ENCODE data around the gene UNC13C. TPM values are rescaled to one million over a fixed set of nuclear protein-coding genes. Genes with fewer than 3 reads are reported as not detected.
A peak's percentile ranks its signal among the peaks of the same experiment; 100 is the strongest.

The UNC13C gene
- total and polyA plus RNA-seq, 4 donors: 0.05 to 16.0 (median 0.12) TPM; not detected in 1

DNA sequence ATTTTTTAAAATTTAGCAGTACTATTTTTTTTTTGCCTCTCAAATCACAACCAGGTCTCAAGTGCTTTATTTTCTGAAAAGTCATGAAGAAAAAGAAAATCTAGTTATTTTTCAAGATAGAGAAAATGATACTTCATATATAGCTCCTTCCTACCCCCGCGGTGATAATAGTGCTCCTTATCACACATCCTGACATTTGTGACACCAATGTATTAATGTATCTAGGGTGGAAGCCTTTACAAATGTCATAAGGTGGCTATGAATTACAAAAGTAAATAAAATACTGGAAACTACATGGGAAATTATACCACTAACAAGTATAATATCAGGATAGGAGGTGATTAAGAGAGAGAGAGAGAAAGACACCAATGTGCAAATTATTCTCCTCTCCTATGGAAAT, 582.2 kb downstream of the UNC13C start:
- Histone ChIP-seq H3K27ac (ENCODE audit: low read depth in 1 of 2, low read length in 1 of 2) (no peak overlapping the region), H3K9me3 (ENCODE audit: control insufficient read depth in 4 of 4, insufficient read depth in 3 of 4, low read length in 3 of 4) (no peaks in the 10 kb centered on the region), H3K9ac (ENCODE audit: insufficient read depth in 1 of 2, low read length in 2 of 2) (no peak overlapping the region), H3K4me3 (no peak overlapping the region), H3K36me3 (ENCODE audit: control insufficient read depth in 4 of 4, insufficient read depth in 4 of 4, low read length in 4 of 4) (peaks cover 0 to under 1% (median 0%) of the 10 kb centered on the region in 4 donors), H3K4me1 (ENCODE audit: control insufficient read depth in 5 of 5, insufficient read depth in 5 of 5, low read length in 5 of 5) (peaks cover 0 to 5% (median 0%) of the 10 kb centered on the region in 5 donors), H3K27me3 (ENCODE audit: control insufficient read depth in 3 of 3, insufficient read depth in 3 of 3, low read length in 2 of 3) (no peaks in the 10 kb centered on the region)
- TF ChIP-seq, protein P1, sequence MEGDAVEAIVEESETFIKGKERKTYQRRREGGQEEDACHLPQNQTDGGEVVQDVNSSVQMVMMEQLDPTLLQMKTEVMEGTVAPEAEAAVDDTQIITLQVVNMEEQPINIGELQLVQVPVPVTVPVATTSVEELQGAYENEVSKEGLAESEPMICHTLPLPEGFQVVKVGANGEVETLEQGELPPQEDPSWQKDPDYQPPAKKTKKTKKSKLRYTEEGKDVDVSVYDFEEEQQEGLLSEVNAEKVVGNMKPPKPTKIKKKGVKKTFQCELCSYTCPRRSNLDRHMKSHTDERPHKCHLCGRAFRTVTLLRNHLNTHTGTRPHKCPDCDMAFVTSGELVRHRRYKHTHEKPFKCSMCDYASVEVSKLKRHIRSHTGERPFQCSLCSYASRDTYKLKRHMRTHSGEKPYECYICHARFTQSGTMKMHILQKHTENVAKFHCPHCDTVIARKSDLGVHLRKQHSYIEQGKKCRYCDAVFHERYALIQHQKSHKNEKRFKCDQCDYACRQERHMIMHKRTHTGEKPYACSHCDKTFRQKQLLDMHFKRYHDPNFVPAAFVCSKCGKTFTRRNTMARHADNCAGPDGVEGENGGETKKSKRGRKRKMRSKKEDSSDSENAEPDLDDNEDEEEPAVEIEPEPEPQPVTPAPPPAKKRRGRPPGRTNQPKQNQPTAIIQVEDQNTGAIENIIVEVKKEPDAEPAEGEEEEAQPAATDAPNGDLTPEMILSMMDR (IDR thresholded peaks at IDR 0.05; ENCODE audit: control extremely low read depth, extremely low read depth): no peak
- DNase-seq (no peak), ATAC-seq (ENCODE audit: insufficient read depth, low FRiP score) (no peak)
- 88 to 92% methylated on average over 2 of the region's 2 CpGs for WGBS, 2 donors

DNA sequence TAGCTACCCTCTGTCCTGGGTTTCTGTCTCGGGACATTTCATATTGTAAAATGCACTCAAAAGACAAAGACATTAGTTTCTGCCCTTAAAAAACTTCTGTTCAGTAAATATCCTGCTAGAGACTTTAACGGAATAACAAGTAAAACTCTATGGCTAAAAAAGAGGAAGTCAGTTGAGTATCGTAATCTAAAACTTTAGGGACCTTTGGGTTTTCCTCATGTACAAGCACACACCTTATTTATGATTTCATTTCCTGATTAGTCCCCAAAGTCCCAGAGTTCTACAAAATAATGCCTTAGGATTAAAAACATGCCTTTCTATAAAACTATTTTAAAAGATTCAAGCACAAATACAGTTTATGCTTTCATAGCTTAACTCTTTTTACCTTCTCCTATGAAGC, 585.9 kb downstream of the UNC13C start:
- Histone ChIP-seq H3K36me3 (ENCODE audit: control insufficient read depth in 4 of 4, insufficient read depth in 4 of 4, low read length in 4 of 4) (no peaks in the 10 kb centered on the region), H3K27ac (ENCODE audit: low read depth in 1 of 2, low read length in 1 of 2) (no peak overlapping the region), H3K27me3 (ENCODE audit: control insufficient read depth in 3 of 3, insufficient read depth in 3 of 3, low read length in 2 of 3) (no peaks in the 10 kb centered on the region), H3K9ac (ENCODE audit: insufficient read depth in 1 of 2, low read length in 2 of 2) (no peak overlapping the region), H3K9me3 (ENCODE audit: control insufficient read depth in 4 of 4, insufficient read depth in 3 of 4, low read length in 3 of 4) (no peaks in the 10 kb centered on the region), H3K4me3 (no peak overlapping the region), H3K4me1 (ENCODE audit: control insufficient read depth in 5 of 5, insufficient read depth in 5 of 5, low read length in 5 of 5) (peaks cover 0 to 20% (median 0%) of the 10 kb centered on the region in 5 donors)
- TF ChIP-seq, protein P1 (IDR thresholded peaks at IDR 0.05; ENCODE audit: control extremely low read depth, extremely low read depth): no peak
- WGBS, 2 donors: 31 to 62% methylated on average over 3 of the region's 3 CpGs
- ATAC-seq (ENCODE audit: insufficient read depth, low FRiP score): no peak
- DNase-seq: no peak

DNA sequence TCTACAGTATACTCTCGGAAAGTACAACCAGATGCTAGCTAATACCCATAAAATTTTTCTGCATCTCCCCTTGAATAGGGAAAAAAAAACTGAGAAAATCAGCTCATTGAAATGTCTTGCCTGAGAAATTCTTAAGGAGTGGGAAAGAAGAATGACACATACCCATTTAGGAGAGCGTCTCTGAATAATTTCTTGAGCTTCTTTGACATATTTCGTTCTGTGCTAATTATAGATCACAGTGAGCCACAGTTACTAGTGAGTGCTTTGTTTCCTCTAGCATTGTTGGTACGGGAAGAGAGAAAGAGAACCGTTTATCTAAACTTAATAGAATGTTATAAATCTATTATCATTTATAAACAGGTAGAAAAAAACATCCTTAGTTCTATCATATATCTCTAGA, 588.4 kb downstream of the UNC13C start:
- Histone ChIP-seq H3K27me3 (ENCODE audit: control insufficient read depth in 3 of 3, insufficient read depth in 3 of 3, low read length in 2 of 3) (no peaks in the 10 kb centered on the region), H3K9ac (ENCODE audit: insufficient read depth in 1 of 2, low read length in 2 of 2) (no peak overlapping the region), H3K4me3 (no peak overlapping the region), H3K27ac (ENCODE audit: low read depth in 1 of 2, low read length in 1 of 2) (no peak overlapping the region), H3K36me3 (ENCODE audit: control insufficient read depth in 4 of 4, insufficient read depth in 4 of 4, low read length in 4 of 4) (no peaks in the 10 kb centered on the region), H3K4me1 (ENCODE audit: control insufficient read depth in 5 of 5, insufficient read depth in 5 of 5, low read length in 5 of 5) (peaks cover 0 to 17% (median 0%) of the 10 kb centered on the region in 5 donors), H3K9me3 (ENCODE audit: control insufficient read depth in 4 of 4, insufficient read depth in 3 of 4, low read length in 3 of 4) (no peaks in the 10 kb centered on the region)
- DNase-seq (no peak), ATAC-seq (ENCODE audit: insufficient read depth, low FRiP score) (no peak)
- TF ChIP-seq, protein P1 (IDR thresholded peaks at IDR 0.05; ENCODE audit: control extremely low read depth, extremely low read depth): no peak
- 33 to 40% methylated on average over 5 of the region's 5 CpGs for WGBS, 2 donors

DNA sequence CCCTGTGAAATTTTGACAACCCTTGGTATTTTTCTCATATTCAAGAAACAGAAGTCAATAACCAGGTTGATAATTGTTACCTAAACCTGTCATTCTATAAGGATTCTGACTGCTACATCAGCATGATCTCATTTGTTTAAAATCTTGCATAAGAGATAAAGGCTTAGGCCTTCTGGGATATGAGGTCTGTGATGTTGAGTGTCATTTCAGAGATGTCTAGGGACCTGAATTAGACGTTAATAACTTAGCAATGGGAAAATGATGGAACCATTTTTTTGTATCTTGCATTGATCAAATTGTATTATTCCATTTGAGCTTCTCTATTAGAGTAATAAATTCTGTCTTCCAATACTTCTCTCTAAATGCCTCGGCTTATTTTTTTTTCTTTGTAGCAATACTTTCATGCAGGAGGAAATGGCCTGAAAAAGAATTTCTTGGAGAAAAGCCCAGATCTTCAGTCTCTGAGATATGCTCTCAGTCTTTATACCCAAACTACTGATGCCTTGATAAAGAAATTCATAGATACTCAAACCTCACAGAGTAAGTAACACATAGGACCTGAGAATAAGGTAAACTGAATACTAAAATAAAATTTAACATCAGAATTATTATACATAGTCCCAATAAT, 589.3 kb downstream of the UNC13C start:
- TF ChIP-seq, protein P1 (IDR thresholded peaks at IDR 0.05; ENCODE audit: control extremely low read depth, extremely low read depth): no peak
- Histone ChIP-seq H3K4me1 (ENCODE audit: control insufficient read depth in 5 of 5, insufficient read depth in 5 of 5, low read length in 5 of 5) (peaks cover 0 to 17% (median 0%) of the 10 kb centered on the region in 5 donors), H3K27ac (ENCODE audit: low read depth in 1 of 2, low read length in 1 of 2) (no peak overlapping the region), H3K9ac (ENCODE audit: insufficient read depth in 1 of 2, low read length in 2 of 2) (no peak overlapping the region), H3K27me3 (ENCODE audit: control insufficient read depth in 3 of 3, insufficient read depth in 3 of 3, low read length in 2 of 3) (no peaks in the 10 kb centered on the region), H3K36me3 (ENCODE audit: control insufficient read depth in 4 of 4, insufficient read depth in 4 of 4, low read length in 4 of 4) (no peaks in the 10 kb centered on the region), H3K9me3 (ENCODE audit: control insufficient read depth in 4 of 4, insufficient read depth in 3 of 4, low read length in 3 of 4) (no peaks in the 10 kb centered on the region), H3K4me3 (no peak overlapping the region)
- 14 to 25% methylated on average over 2 of the region's 2 CpGs for WGBS, 2 donors
- DNase-seq: peak in 2 of 3 donors; percentile 56 to 76
- ATAC-seq (ENCODE audit: insufficient read depth, low FRiP score): no peak

Data from lung (tissue), 12 donors.